Gastrocnemius medialis (tissue), 4 donors: ENCODE results near the gene INPP5F.

ENCODE experiments used
- CTCF ChIP-seq, 5 experiments: fragments of 450-650 bp in 3 of 5; fragments of 200-600 bp in 2 of 5; sonication (generic) in 2 of 5; IDR thresholded peaks in 4 of 5; conservative IDR thresholded peaks in 1 of 5; 1 replicate in 4 of 5; 2 replicates in 1 of 5; pipeline ENCODE4 v1.5.1; 2016 to 2019; ENCODE audit warnings: antibody characterized with exemption in 5 of 5, mild to moderate bottlenecking in 3 of 5, moderate library complexity in 3 of 5
- POLR2A ChIP-seq, 2 donors: fragments of 450-650 bp; IDR thresholded peaks; one replicate each; pipeline ENCODE4 v1.6.1; 2017; ENCODE audit warnings: antibody characterized with exemption in 2 of 2, mild to moderate bottlenecking in 2 of 2, moderate library complexity in 2 of 2

DNA sequence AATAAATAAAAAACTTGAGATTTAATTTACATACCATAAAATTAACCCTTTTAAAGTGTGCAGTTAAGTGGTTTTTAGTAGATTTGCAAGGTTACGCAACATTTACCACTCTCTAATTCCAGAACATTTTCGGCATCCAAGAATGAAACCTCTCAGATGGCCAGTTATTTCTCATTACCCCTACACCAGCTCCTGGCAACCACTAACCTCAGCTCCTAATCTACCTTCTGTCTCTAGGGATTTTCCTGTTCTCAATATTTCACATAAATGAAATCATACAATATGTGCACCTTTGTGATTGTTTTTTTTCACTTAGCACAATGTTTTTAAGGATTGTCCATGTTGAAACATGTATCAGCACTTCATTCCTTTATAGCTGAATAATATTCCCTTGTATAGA, 45.1 kb downstream of the INPP5F start:
- TF ChIP-seq POLR2A (IDR thresholded peaks at IDR 0.05) (no peak), CTCF (IDR thresholded peaks at IDR 0.05 in 4 of 5, conservative IDR thresholded peaks at IDR 0.05 in 1 of 5) (no peak)
